SK-N-SH (cell line): ENCODE results near the gene FANCI. TPM values are rescaled to one million over a fixed set of nuclear protein-coding genes. Genes with fewer than 3 reads are reported as not detected.
A peak's percentile ranks its signal among the peaks of the same experiment; 100 is the strongest.

ENCODE experiments used
- CTCF ChIA-PET: fragments of 300-600, 350-600 bp; formaldehyde crosslinking; extraction: SDS; loops from one replicate; lab custom pipeline; 2021; lab: Yijun Ruan, JAX
- POLR2A ChIA-PET: fragments of 350-600 bp; sonication (Branson Sonifier 250); formaldehyde crosslinking; extraction: SDS; loops from one replicate; lab custom pipeline; 2020; ENCODE audit warnings: antibody characterized with exemption, inconsistent platforms; lab: Yijun Ruan, JAX
- DNase-seq: peaks from one replicate; pipeline ENCODE4 v3.0.0; 2012
- H2AFZ ChIP-seq: fragments of 200-600 bp; sonication (generic); 2 replicates; pipeline ENCODE4 v1.8.1; 2016; ENCODE audit warnings: antibody characterized with exemption, mild to moderate bottlenecking, low read depth
- H3F3A ChIP-seq: fragments of 200-600 bp; sonication (generic); replicated peaks from 2 replicates; pipeline ENCODE3; 2016; ENCODE audit warnings: antibody characterized with exemption, mild to moderate bottlenecking; ENCODE audit not compliant: insufficient read depth
- H3K27ac ChIP-seq, 2 experiments: fragments of 200-500 bp in 1 of 2; fragments of 200-600 bp in 1 of 2; sonication (Bioruptor generic) in 1 of 2; sonication (generic), shearing (Covaris generic) in 1 of 2; 2 replicates each; pipeline versions ENCODE4 v1.5.1 to v1.6.1; 2014 to 2016; ENCODE audit warnings: low read depth in 2 of 2, inconsistent platforms in 1 of 2, low read length in 1 of 2, mild to moderate bottlenecking in 1 of 2, mixed read lengths in 1 of 2
- H3K27me3 ChIP-seq: fragments of 200-600 bp; sonication (generic), shearing (Covaris generic); 2 replicates; pipeline ENCODE4 v1.6.1; 2016; ENCODE audit warnings: mixed run types; ENCODE audit not compliant: insufficient read depth
- H3K36me3 ChIP-seq, 2 experiments: fragments of 200-500 bp in 1 of 2; fragments of 200-600 bp in 1 of 2; sonication (Bioruptor generic) in 1 of 2; sonication (generic) in 1 of 2; replicated peaks in 1 of 2; 2 replicates each; pipeline versions ENCODE3 to v1.5.1; 2014 to 2016; ENCODE audit warnings: low read length in 1 of 2, mild to moderate bottlenecking in 1 of 2; ENCODE audit not compliant: insufficient read depth in 2 of 2, control insufficient read depth in 1 of 2
- H3K4me1 ChIP-seq, 2 experiments: fragments of 200-500 bp in 1 of 2; fragments of 200-600 bp in 1 of 2; sonication (Bioruptor generic) in 1 of 2; sonication (generic), shearing (Covaris generic) in 1 of 2; 2 replicates each; pipeline versions ENCODE4 v1.5.1 to v1.6.1; 2014 to 2016; ENCODE audit warnings: low read depth in 1 of 2, low read length in 1 of 2, mixed run types in 1 of 2; ENCODE audit not compliant: insufficient read depth in 2 of 2, control insufficient read depth in 1 of 2
- H3K4me2 ChIP-seq: fragments of 200-600 bp; sonication (generic), shearing (Covaris generic); 2 replicates; pipeline ENCODE4 v1.6.1; 2017; ENCODE audit warnings: mixed run types
- H3K4me3 ChIP-seq, 2 experiments: fragments of 200-500 bp in 1 of 2; fragments of 200-600 bp in 1 of 2; sonication (Bioruptor generic) in 1 of 2; sonication (generic), shearing (Covaris generic) in 1 of 2; 2 replicates each; pipeline versions ENCODE4 v1.5.1 to v1.8.1; 2014 to 2016; ENCODE audit warnings: low read depth in 2 of 2, inconsistent platforms in 1 of 2, low read length in 1 of 2, mild to moderate bottlenecking in 1 of 2, mixed read lengths in 1 of 2, moderate library complexity in 1 of 2
- H3K79me2 ChIP-seq: fragments of 200-600 bp; sonication (generic); 2 replicates; pipeline ENCODE4 v1.8.1; 2017; ENCODE audit warnings: mild to moderate bottlenecking; ENCODE audit not compliant: insufficient read depth
- H3K9ac ChIP-seq: fragments of 200-600 bp; sonication (generic); 2 replicates; pipeline ENCODE4 v1.6.1; 2017; ENCODE audit warnings: mixed run types
- H3K9me2 ChIP-seq: fragments of 200-600 bp; sonication (generic); 2 replicates; pipeline ENCODE4 v1.6.1; 2017; ENCODE audit warnings: mixed run types
- H3K9me3 ChIP-seq: fragments of 200-600 bp; sonication (generic); 2 replicates; pipeline ENCODE4 v1.6.1; 2017; ENCODE audit warnings: mixed run types, mild to moderate bottlenecking, moderate library complexity
- H4K20me1 ChIP-seq: fragments of 200-600 bp; sonication (generic); 2 replicates; pipeline ENCODE4 v1.6.1; 2017; ENCODE audit warnings: mild to moderate bottlenecking, mixed run types; ENCODE audit not compliant: insufficient read depth
- CTCF ChIP-seq: fragments of 200-600 bp; sonication (generic); IDR thresholded peaks from 2 replicates; pipeline ENCODE4 v1.6.1; 2017; ENCODE audit warnings: antibody characterized with exemption, mild to moderate bottlenecking, moderate library complexity
- ELF1 ChIP-seq: IDR thresholded peaks from 2 replicates; pipeline ENCODE4 v1.4.0; 2012
- EP300 ChIP-seq, 2 experiments: IDR thresholded peaks; 2 replicates each; pipeline versions ENCODE4 v1.4.0 to v1.6.1; 2012; ENCODE audit warnings: borderline replicate concordance in 1 of 2, low read depth in 1 of 2, low read length in 1 of 2
- FOXM1 ChIP-seq: IDR thresholded peaks from 2 replicates; pipeline ENCODE4 v1.4.0; 2012; ENCODE audit warnings: low read depth, mild to moderate bottlenecking
- GATA2 ChIP-seq: sonication (generic); formaldehyde crosslinking; IDR thresholded peaks from 2 replicates; pipeline ENCODE4 v1.5.0; 2020; ENCODE audit warnings: mild to moderate bottlenecking, missing genetic modification reagents
- IRF3 ChIP-seq: fragments of 150-350 bp; IDR thresholded peaks from 2 replicates; pipeline ENCODE4 v1.6.1; 2016; ENCODE audit warnings: mild to moderate bottlenecking, low read depth, low read length
- MXI1 ChIP-seq: IDR thresholded peaks from 2 replicates; pipeline ENCODE4 v1.6.1; 2012; ENCODE audit warnings: mild to moderate bottlenecking, low read depth, low read length, improper control_type of control experiment
- NFIC ChIP-seq: IDR thresholded peaks from 2 replicates; pipeline ENCODE4 v1.4.0; 2012; ENCODE audit warnings: borderline replicate concordance
- POLR2AphosphoS5 ChIP-seq: IDR thresholded peaks from 2 replicates; pipeline ENCODE4 v1.6.1; 2012; ENCODE audit warnings: low read depth, low read length
- RAD21 ChIP-seq: IDR thresholded peaks from 2 replicates; pipeline ENCODE4 v1.6.1; 2012; ENCODE audit warnings: mild to moderate bottlenecking, low read length
- RCOR1 ChIP-seq: fragments of 150-350 bp; IDR thresholded peaks from 2 replicates; pipeline ENCODE4 v1.6.1; 2017; ENCODE audit warnings: antibody characterized with exemption, low read length
- REST ChIP-seq: IDR thresholded peaks from 2 replicates; pipeline ENCODE4 v1.6.1; 2012; ENCODE audit warnings: mild to moderate bottlenecking, low read depth, low read length, moderate library complexity
- SIN3A ChIP-seq: IDR thresholded peaks from 2 replicates; pipeline ENCODE4 v1.6.1; 2012; ENCODE audit warnings: low read depth, mild to moderate bottlenecking, low read length, moderate library complexity, borderline replicate concordance
- TAF1 ChIP-seq: IDR thresholded peaks from 2 replicates; pipeline ENCODE4 v1.6.1; 2012; ENCODE audit warnings: low read depth, mild to moderate bottlenecking, low read length, moderate library complexity, borderline replicate concordance
- WGBS: methylation state at CpG from one replicate; pipeline ENCODE4 v1.1.6; 2017; ENCODE audit warnings: low lambda C conversion rate; 5-methylcytosine and 5-hydroxymethylcytosine counted together
- polyA plus RNA-seq, 3 experiments: library from polyadenylated mRNA; depleted of rRNA; stranded (reverse); fragments of >200 nt; gene quantifications; 2 replicates each; pipeline ENCODE4 v1.2.3, GENCODE V29; 2012

FANCI gene
- polyA plus RNA-seq, 1 of the 3 experiments (the other 2 are of a cell fraction) = 13.2 TPM

GRCh38 chr15:89364341-89364740 lies 120.6 kb downstream of the FANCI start:
- Histone ChIP-seq H3K4me2 (no peak overlapping the region), H3F3A (peaks cover 6% of the 10 kb centered on the region), H3K9ac (no peak overlapping the region), H3K4me1 (peaks cover 0 to 75% of the 10 kb centered on the region in 2 experiments; a peak in 2 of 4 replicates), H4K20me1 (peaks cover 7% of the 10 kb centered on the region; the same call in 1 of the 2 replicates), H3K36me3 (no peaks in the 10 kb centered on the region), H3K27me3 (peaks cover 22% of the 10 kb centered on the region), H3K79me2 (no peaks in the 10 kb centered on the region), H2AFZ (no peak overlapping the region), H3K27ac (peak overlapping the region in 1 of 2 experiments; percentile 30; a peak in 1 of 4 replicates), H3K9me3 (no peaks in the 10 kb centered on the region), H3K4me3 (peak overlapping the region in 1 of 2 experiments; percentile 58; a peak in 1 of 4 replicates), H3K9me2 (no peaks in the 10 kb centered on the region)
- no peak for TF ChIP-seq IRF3
- TF ChIP-seq POLR2AphosphoS5 = no peak
- TF ChIP-seq EP300 (IDR thresholded peaks at IDR 0.05; ENCODE audit: borderline replicate concordance in 1 of 2, low read depth in 1 of 2, low read length in 1 of 2) = no peak
- no peak for TF ChIP-seq MXI1
- TF ChIP-seq TAF1 = no peak
- TF ChIP-seq SIN3A = no peak
- no peak for TF ChIP-seq RCOR1
- no peak for TF ChIP-seq GATA2 (CRISPR knock-in tag)
- no peak for TF ChIP-seq RAD21
- TF ChIP-seq NFIC = no peak
- TF ChIP-seq ELF1 = no peak
- no peak for TF ChIP-seq FOXM1
- DNase-seq = no peak
- ChIA-PET POLR2A (interaction anchor here (0.7 to 3.2 kb wide), 3 partner anchors 17 to 39 kb away, joined by 3 to 19 read pairs (median 3); no protein-coding TSS in a partner anchor), CTCF (interaction anchor here (13.8 to 23.0 kb wide), 4 partner anchors 26 to 114 kb away, joined by 305 to 766 read pairs (median 532); no protein-coding TSS in a partner anchor)
- 62% methylated on average over 6 of the region's 6 CpGs for WGBS

GRCh38 chr15:89364741-89365450 lies 121.1 kb downstream of the FANCI start:
- H3K79me2 ChIP-seq = no peaks in the 10 kb centered on the region
- TF ChIP-seq REST (peak; percentile 92), CTCF (no peak)
- H3K4me3 ChIP-seq = no peak overlapping the region
- H3K36me3 ChIP-seq = peaks cover 0 to 2% of the 10 kb centered on the region in 2 experiments
- H3K27ac ChIP-seq = peak overlapping the region in 1 of 2 experiments; percentile 25; a peak in 1 of 4 replicates
- H2AFZ ChIP-seq = no peak overlapping the region
- peaks cover 6% of the 10 kb centered on the region for H3F3A ChIP-seq
- ChIA-PET CTCF (interaction anchor here (13.8 to 23.0 kb wide), 4 partner anchors 25 to 113 kb away, joined by 305 to 766 read pairs (median 532); no protein-coding TSS in a partner anchor), POLR2A (no interaction called here)
- H3K4me1 ChIP-seq = peaks cover 0 to 76% of the 10 kb centered on the region in 2 experiments; a peak in 2 of 4 replicates
- peaks cover 22% of the 10 kb centered on the region for H3K27me3 ChIP-seq
- no peak overlapping the region for H3K4me2 ChIP-seq
- 55% methylated on average over 11 of the region's 13 CpGs for WGBS
- H3K9ac ChIP-seq = no peak overlapping the region
- H3K9me3 ChIP-seq = no peaks in the 10 kb centered on the region
- H3K9me2 ChIP-seq = no peaks in the 10 kb centered on the region
- peaks cover 7% of the 10 kb centered on the region; the same call in 1 of the 2 replicates for H4K20me1 ChIP-seq
- no peak for DNase-seq
